Endothelial cell of umbilical vein (primary cell): ENCODE data around the gene ASTN1. TPM values are rescaled to one million over a fixed set of nuclear protein-coding genes. Genes with fewer than 3 reads are reported as not detected.

Experiments
- BruUV-seq: library from RNA; stranded (reverse); fragments of 400-500 nt; replicated peaks from 2 replicates; lab custom pipeline; 2021; lab: Mats Ljungman, UMichigan
- CTCF ChIA-PET: fragments of 300-600, 350-600 bp; sonication (Branson Sonifier 250); formaldehyde crosslinking; loops from one replicate; lab custom pipeline; 2021; ENCODE audit warnings: antibody characterized with exemption, inconsistent platforms; lab: Charles Lee
- POLR2A ChIA-PET: fragments of 300-600, 350-600 bp; sonication (Branson Sonifier 250); formaldehyde crosslinking; loops from one replicate; lab custom pipeline; 2021; ENCODE audit warnings: antibody characterized with exemption, inconsistent platforms; lab: Charles Lee
- DNase-seq: peaks from one replicate; pipeline ENCODE4 v3.0.0-alpha.2; 2011; ENCODE audit warnings: low read depth, low spot score
- FAIRE-seq: peaks from 2 replicates; lab custom pipeline; 2011; peaks lifted over from hg19 to GRCh38; lab: Jason Lieb, UNC
- H2AFZ ChIP-seq: 2 replicates; pipeline ENCODE4 v1.6.0; 2012; ENCODE audit warnings: low read depth, low read length, control low read depth, inconsistent platforms
- H3K27ac ChIP-seq: 2 replicates; pipeline ENCODE4 v1.5.1; 2011; ENCODE audit warnings: low read depth, mild to moderate bottlenecking, control low read depth, low read length, moderate library complexity; ENCODE audit not compliant: insufficient read depth
- H3K27me3 ChIP-seq, 2 experiments: 2 replicates each; pipeline versions ENCODE4 v1.6.0 to v1.6.1; 2011; ENCODE audit warnings: low read length in 2 of 2, mixed read lengths in 1 of 2; ENCODE audit not compliant: control insufficient read depth in 2 of 2, insufficient read depth in 2 of 2
- H3K36me3 ChIP-seq, 2 experiments: 2 replicates in 1 of 2; 3 replicates in 1 of 2; pipeline ENCODE4 v1.5.1; 2011; ENCODE audit warnings: low read length in 2 of 2, mild to moderate bottlenecking in 1 of 2, moderate library complexity in 1 of 2; ENCODE audit not compliant: control insufficient read depth in 2 of 2, insufficient read depth in 2 of 2; ENCODE audit errors: extremely low read depth in 1 of 2
- H3K4me1 ChIP-seq: 3 replicates; pipeline ENCODE4 v1.5.1; 2011; ENCODE audit warnings: mild to moderate bottlenecking, low read length; ENCODE audit not compliant: control insufficient read depth, insufficient read depth; ENCODE audit errors: extremely low read depth
- H3K4me2 ChIP-seq: 2 replicates; pipeline ENCODE4 v1.6.1; 2011; ENCODE audit warnings: low read length, control low read depth, mixed read lengths; ENCODE audit not compliant: insufficient read depth
- H3K4me3 ChIP-seq, 3 experiments: fragments of 200-600 bp in 1 of 3; sonication (generic), shearing (Covaris generic) in 1 of 3; replicated peaks in 1 of 3; 2 replicates each; pipeline ENCODE4 v1.5.1; 2011 to 2016; ENCODE audit warnings: control low read depth in 3 of 3, low read length in 3 of 3, mild to moderate bottlenecking in 2 of 3, inconsistent platforms in 1 of 3, low read depth in 1 of 3, moderate library complexity in 1 of 3; ENCODE audit not compliant: insufficient read depth in 1 of 3
- H3K79me2 ChIP-seq: 2 replicates; pipeline ENCODE4 v1.6.0; 2012; ENCODE audit warnings: low read length, inconsistent platforms; ENCODE audit not compliant: control insufficient read depth, insufficient read depth
- H3K9ac ChIP-seq: replicated peaks from 2 replicates; pipeline ENCODE3; 2011; ENCODE audit warnings: low read length, control low read depth; ENCODE audit not compliant: insufficient read depth; ENCODE audit errors: extremely low read depth
- H3K9me1 ChIP-seq: replicated peaks from 3 replicates; pipeline ENCODE4 v1.6.0; 2011; ENCODE audit warnings: mild to moderate bottlenecking, low read length; ENCODE audit not compliant: control insufficient read depth, insufficient read depth; ENCODE audit errors: extremely low read depth
- H3K9me3 ChIP-seq: replicated peaks from 2 replicates; pipeline ENCODE4 v1.5.1; 2012; ENCODE audit warnings: low read length, inconsistent platforms; ENCODE audit not compliant: control insufficient read depth, insufficient read depth
- H4K20me1 ChIP-seq: replicated peaks from 2 replicates; pipeline ENCODE3; 2011; ENCODE audit warnings: mild to moderate bottlenecking, low read length; ENCODE audit not compliant: control insufficient read depth, insufficient read depth; ENCODE audit errors: extremely low read depth
- CTCF ChIP-seq, 2 donors: IDR thresholded peaks; 1 replicate in 1 of 2; 2 replicates in 1 of 2; pipeline ENCODE4 v1.5.1; 2011; ENCODE audit warnings: low read length in 2 of 2, mild to moderate bottlenecking in 2 of 2, moderate library complexity in 2 of 2, control low read depth in 1 of 2, inconsistent platforms in 1 of 2, low read depth in 1 of 2; ENCODE audit not compliant: insufficient read depth in 1 of 2; ENCODE audit errors: extremely low read depth in 1 of 2
- EZH2 ChIP-seq: IDR thresholded peaks from 2 replicates; pipeline ENCODE4 v1.6.1; 2012; ENCODE audit warnings: borderline replicate concordance, low read depth, mild to moderate bottlenecking, moderate library complexity, low read length, inconsistent platforms; ENCODE audit not compliant: severe bottlenecking
- FOS ChIP-seq: IDR thresholded peaks from 2 replicates; pipeline ENCODE4 v1.6.1; 2011; ENCODE audit warnings: mild to moderate bottlenecking, low read length, moderate library complexity, borderline replicate concordance; ENCODE audit not compliant: insufficient read depth
- GATA2 ChIP-seq: IDR thresholded peaks from 2 replicates; pipeline ENCODE4 v1.7.0; 2011; ENCODE audit warnings: low read depth, mild to moderate bottlenecking, moderate library complexity, mixed read lengths, low read length; ENCODE audit not compliant: insufficient read length, insufficient read depth
- JUN ChIP-seq: IDR thresholded peaks from 2 replicates; pipeline ENCODE4 v1.6.1; 2011; ENCODE audit warnings: borderline replicate concordance, low read depth; ENCODE audit not compliant: insufficient read length, insufficient read depth
- MAX ChIP-seq: IDR thresholded peaks from 2 replicates; pipeline ENCODE4 v1.6.1; 2011; ENCODE audit not compliant: insufficient read depth, insufficient read length
- MYC ChIP-seq: IDR thresholded peaks from one replicate; pipeline ENCODE4 v1.6.1; 2011; ENCODE audit warnings: mild to moderate bottlenecking, low read depth, low read length
- POLR2A ChIP-seq: IDR thresholded peaks from 2 replicates; pipeline ENCODE4 v1.6.1; 2012; ENCODE audit warnings: low read depth, mild to moderate bottlenecking, control low read depth, low read length
- POLR2AphosphoS5 ChIP-seq: IDR thresholded peaks from 2 replicates; pipeline ENCODE4 v1.6.1; 2012; ENCODE audit warnings: low read depth, mild to moderate bottlenecking, control low read depth, low read length, moderate library complexity; ENCODE audit not compliant: insufficient read depth
- dilution Hi-C: fragments of 300-500 bp; cut with MboI; formaldehyde crosslinking; loops from one replicate; pipeline ENCODE4 v1.15.0; 2019; ENCODE audit warnings: low sequenced_read_pairs; ENCODE audit not compliant: extremely low pct_ligation_motif_present
- intact Hi-C: fragments of 100-400 bp; cut with micrococcal nuclease; formaldehyde crosslinking; loops from one replicate; pipeline ENCODE4 v1.10.0; 2022
- polyA plus RNA-seq, 4 experiments: library from polyadenylated mRNA; depleted of rRNA in 3 of 4; stranded (reverse) in 3 of 4; unstranded in 1 of 4; fragments of >200 nt; gene quantifications; 2 replicates each; pipeline versions ENCODE4 v1.2.1 to v1.2.3, GENCODE V29; 2011 to 2012; ENCODE audit warnings: missing spikeins in 1 of 4
- total RNA-seq: library from RNA; stranded (reverse); gene quantifications from 2 replicates; pipeline ENCODE4 v1.2.3, GENCODE V29; 2021

Gene ASTN1
- total and polyA plus RNA-seq, 2 donors (not counting 3 experiments of a cell fraction or from before 2014, with no cell fraction given), result 0.04 TPM; not detected in 1

GRCh38 chr1:176849281-176849680 is 315.2 kb downstream of the ASTN1 start:
- DNase-seq, result no peak
- Histone ChIP-seq H3K4me1 (no peaks in the 10 kb centered on the region), H3K9ac (no peak overlapping the region), H3K27ac (no peak overlapping the region), H3K4me3 (no peak overlapping the region), H3K36me3 (no peaks in the 10 kb centered on the region), H4K20me1 (no peaks in the 10 kb centered on the region), H3K4me2 (no peak overlapping the region), H3K27me3 (no peaks in the 10 kb centered on the region), H3K9me1 (no peaks in the 10 kb centered on the region), H2AFZ (no peak overlapping the region), H3K79me2 (no peaks in the 10 kb centered on the region), H3K9me3 (no peaks in the 10 kb centered on the region)
- dilution Hi-C loops (no loop called here), intact Hi-C loops (no loop called here)
- no TSS peak for BruUV-seq
- no peak for FAIRE-seq
- POLR2A ChIA-PET, result no interaction called here
- TF ChIP-seq EZH2 (no peak), CTCF (IDR thresholded peaks at IDR 0.05; ENCODE audit: extremely low read depth in 1 of 2, insufficient read depth in 1 of 2, low read depth in 1 of 2, low read length in 2 of 2) (no peak), FOS (no peak), MAX (no peak), JUN (no peak), MYC (no peak), GATA2 (no peak), POLR2A (no peak), POLR2AphosphoS5 (no peak)
- CTCF ChIA-PET, result no interaction called here
